Peyer's patch (tissue), 4 donors: Measurements from ENCODE around the gene TRIM25. TPM values are rescaled to one million over a fixed set of nuclear protein-coding genes. Genes with fewer than 3 reads are reported as not detected.

ENCODE experiments used
- DNase-seq, 3 donors: peaks; one replicate each; pipeline ENCODE4 v3.0.0-alpha.2; 2017 to 2019
- H3K27ac ChIP-seq, 4 donors: fragments of 200-600 bp; sonication (generic); one replicate each; pipeline ENCODE4 v1.5.1; 2016 to 2019
- H3K27me3 ChIP-seq, 2 donors: fragments of 200-600 bp; sonication (generic); one replicate each; pipeline ENCODE4 v1.5.1; 2019
- H3K36me3 ChIP-seq, 3 donors: fragments of 200-600 bp; sonication (generic); one replicate each; pipeline ENCODE4 v1.5.1; 2016 to 2019
- H3K4me1 ChIP-seq, 4 donors: fragments of 200-600 bp; sonication (generic); one replicate each; pipeline ENCODE4 v1.5.1; 2016 to 2019
- H3K4me3 ChIP-seq, 4 donors: fragments of 200-600 bp; sonication (generic); 1 replicate in 3 of 4; 2 replicates in 1 of 4; pipeline ENCODE4 v1.5.1; 2016 to 2019; ENCODE audit warnings: mild to moderate bottlenecking in 1 of 4
- H3K9me3 ChIP-seq, 4 donors: fragments of 200-600 bp; sonication (generic); one replicate each; pipeline ENCODE4 v1.5.1; 2016 to 2019; ENCODE audit warnings: mild to moderate bottlenecking in 1 of 4
- POLR2A ChIP-seq, 2 donors: fragments of 450-650 bp; IDR thresholded peaks; one replicate each; pipeline ENCODE4 v1.5.1; 2017; ENCODE audit warnings: antibody characterized with exemption in 2 of 2, mild to moderate bottlenecking in 2 of 2, moderate library complexity in 2 of 2
- small RNA-seq, 2 donors: library from RNA; depleted of rRNA; stranded (forward); fragments of <200 nt; gene quantifications; one replicate each; pipeline ENCODE3, GENCODE V24; 2016
- total RNA-seq, 4 donors: library from RNA; depleted of rRNA; stranded (reverse); fragments of >200 nt; gene quantifications; one replicate each; pipeline ENCODE4 v1.1.0, GENCODE V29; 2016
- TF ChIP-seq, protein P1 (sequence below), 6 experiments: fragments of 450-650 bp in 4 of 6; fragments of 200-600 bp in 2 of 6; sonication (generic) in 1 of 6; IDR thresholded peaks; one replicate each; pipeline ENCODE4 v1.5.1; 2017 to 2019; ENCODE audit warnings: antibody characterized with exemption in 6 of 6, mild to moderate bottlenecking in 3 of 6, moderate library complexity in 1 of 6

Gene TRIM25
- total RNA-seq, 4 donors from 2014 or later: 87.0 to 344 (median 119) TPM

DNA sequence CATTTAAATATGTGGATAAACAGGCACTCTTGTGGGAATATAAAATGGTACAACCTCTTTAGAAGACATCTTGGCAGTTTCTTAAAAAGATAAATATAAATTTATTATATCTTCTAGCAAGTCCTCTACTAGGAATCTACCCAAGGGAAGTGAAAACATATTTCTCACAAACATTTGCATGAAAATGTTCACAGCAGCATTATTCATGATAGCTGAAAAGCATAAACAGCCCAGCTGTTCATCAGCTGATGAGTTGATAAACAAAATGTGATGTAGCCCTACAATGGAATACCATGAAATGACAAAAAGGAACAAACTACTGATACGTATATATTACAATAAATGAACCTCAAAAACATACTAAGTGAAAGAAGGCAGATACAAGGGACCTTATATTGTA is 67.9 kb downstream of the TRIM25 start:
- Histone ChIP-seq H3K4me1 (no peaks in the 10 kb centered on the region), H3K36me3 (peaks cover 0 to 17% (median 0%) of the 10 kb centered on the region in 3 donors), H3K4me3 (no peak overlapping the region), H3K9me3 (no peaks in the 10 kb centered on the region), H3K27me3 (no peaks in the 10 kb centered on the region), H3K27ac (no peak overlapping the region)
- DNase-seq: no peak
- no peak for TF ChIP-seq POLR2A (IDR thresholded peaks at IDR 0.05)

DNA sequence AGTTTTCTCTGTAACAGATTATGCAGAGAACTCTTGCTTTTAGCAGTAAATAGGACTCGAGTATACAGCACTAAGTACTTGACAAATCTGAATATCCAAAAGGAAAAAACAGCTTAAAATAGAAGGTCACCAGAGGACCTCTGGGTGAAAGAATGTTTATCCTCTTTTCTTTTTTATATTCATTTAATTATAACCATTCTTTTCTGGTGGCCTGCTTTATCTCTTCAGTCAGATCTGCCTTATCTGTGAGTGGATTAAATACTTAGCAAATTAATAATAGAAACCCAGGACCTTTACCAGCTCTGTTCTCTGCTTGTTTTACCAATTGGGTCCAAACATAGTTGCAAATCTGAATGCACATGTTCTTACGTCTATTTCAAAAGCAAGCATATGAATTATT is 71.3 kb downstream of the TRIM25 start:
- DNase-seq: no peak
- Histone ChIP-seq H3K4me3 (no peak overlapping the region), H3K27me3 (no peaks in the 10 kb centered on the region), H3K9me3 (no peaks in the 10 kb centered on the region), H3K27ac (no peak overlapping the region), H3K36me3 (no peaks in the 10 kb centered on the region), H3K4me1 (no peaks in the 10 kb centered on the region)
- TF ChIP-seq, protein P1, sequence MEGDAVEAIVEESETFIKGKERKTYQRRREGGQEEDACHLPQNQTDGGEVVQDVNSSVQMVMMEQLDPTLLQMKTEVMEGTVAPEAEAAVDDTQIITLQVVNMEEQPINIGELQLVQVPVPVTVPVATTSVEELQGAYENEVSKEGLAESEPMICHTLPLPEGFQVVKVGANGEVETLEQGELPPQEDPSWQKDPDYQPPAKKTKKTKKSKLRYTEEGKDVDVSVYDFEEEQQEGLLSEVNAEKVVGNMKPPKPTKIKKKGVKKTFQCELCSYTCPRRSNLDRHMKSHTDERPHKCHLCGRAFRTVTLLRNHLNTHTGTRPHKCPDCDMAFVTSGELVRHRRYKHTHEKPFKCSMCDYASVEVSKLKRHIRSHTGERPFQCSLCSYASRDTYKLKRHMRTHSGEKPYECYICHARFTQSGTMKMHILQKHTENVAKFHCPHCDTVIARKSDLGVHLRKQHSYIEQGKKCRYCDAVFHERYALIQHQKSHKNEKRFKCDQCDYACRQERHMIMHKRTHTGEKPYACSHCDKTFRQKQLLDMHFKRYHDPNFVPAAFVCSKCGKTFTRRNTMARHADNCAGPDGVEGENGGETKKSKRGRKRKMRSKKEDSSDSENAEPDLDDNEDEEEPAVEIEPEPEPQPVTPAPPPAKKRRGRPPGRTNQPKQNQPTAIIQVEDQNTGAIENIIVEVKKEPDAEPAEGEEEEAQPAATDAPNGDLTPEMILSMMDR (IDR thresholded peaks at IDR 0.05): no peak
- TF ChIP-seq POLR2A (IDR thresholded peaks at IDR 0.05): no peak

DNA sequence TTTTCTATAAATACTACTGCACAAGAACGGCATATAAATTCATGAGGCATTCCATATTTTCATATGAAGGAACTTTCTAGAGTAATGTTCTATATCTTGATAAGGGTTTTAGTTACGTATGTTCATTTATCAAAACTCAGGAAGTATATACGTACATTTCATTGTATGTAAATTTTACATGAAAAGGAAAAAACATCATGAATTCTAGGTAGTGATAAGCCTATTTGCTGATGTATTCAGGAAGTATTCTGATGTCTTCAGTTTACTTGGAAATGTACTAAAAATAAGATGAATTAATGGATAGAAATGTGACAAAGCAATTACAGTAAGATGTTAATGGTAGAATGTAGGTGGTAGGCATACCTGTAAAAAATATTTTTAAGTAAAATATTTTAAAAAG is 75.2 kb downstream of the TRIM25 start:
- TF ChIP-seq POLR2A (IDR thresholded peaks at IDR 0.05): no peak
- TF ChIP-seq, protein P1 (IDR thresholded peaks at IDR 0.05): no peak

More for the DNA sequence above, 75.2 kb downstream of the TRIM25 start:
- Histone ChIP-seq H3K27ac (no peak overlapping the region), H3K4me1 (peaks cover 0 to 14% (median 0%) of the 10 kb centered on the region in 4 donors), H3K4me3 (no peak overlapping the region), H3K36me3 (no peaks in the 10 kb centered on the region), H3K27me3 (no peaks in the 10 kb centered on the region), H3K9me3 (no peaks in the 10 kb centered on the region)
- DNase-seq: no peak

Small RNA genes lying within 50 kb of the gene (small RNA-seq; reads per million reads assigned to genes)
- gene AC015912.2 (0 reads per million in 2 donors), gene RNU6-1158P (0 reads per million in 2 donors)

Other genes starting within 250 kb of the TRIM25 start
- 10 to 100 TPM in 1 of 4 donors, 1 to 10 TPM in 1, not detected in 2; 1.7 to 10.7 TPM for gene C17orf67, start 80.1 kb downstream of the TRIM25 start, total RNA-seq
- 10 to 100 TPM in 1 of 4 donors, 1 to 10 TPM in 3; 4.2 to 12.4 (median 9.0) TPM for gene DGKE, start 79.9 kb downstream of the TRIM25 start, total RNA-seq
- gene COIL, start 47.0 kb upstream of the TRIM25 start, total RNA-seq: 10 to 100 TPM in 3 of 4 donors, 1 to 10 TPM in 1; 8.6 to 20.6 (median 12.5) TPM
- gene SCPEP1, start 64.1 kb upstream of the TRIM25 start, total RNA-seq: 100 to 1,000 TPM in 1 of 4 donors, 10 to 100 TPM in 3; 48.7 to 150 (median 64.7) TPM
- 100 to 1,000 TPM; 123 to 203 (median 166) TPM for gene AKAP1, start 171.2 kb upstream of the TRIM25 start, total RNA-seq